Ishikawa (cell line): Measurements from ENCODE around the gene POLD1.

Experiments
- CEBPB ChIP-seq: IDR thresholded peaks from 2 replicates; pipeline ENCODE4 v1.6.1; 2012
- EP300 ChIP-seq: IDR thresholded peaks from 2 replicates; pipeline ENCODE4 v1.6.1; 2012; ENCODE audit warnings: borderline replicate concordance
- NFIC ChIP-seq: IDR thresholded peaks from 2 replicates; pipeline ENCODE4 v1.6.1; 2012
- RAD21 ChIP-seq: IDR thresholded peaks from 2 replicates; pipeline ENCODE4 v1.6.1; 2012; ENCODE audit warnings: low read depth
- TEAD4 ChIP-seq: IDR thresholded peaks from 2 replicates; pipeline ENCODE4 v1.6.1; 2012
- YY1 ChIP-seq: IDR thresholded peaks from 2 replicates; pipeline ENCODE4 v1.6.1; 2012; ENCODE audit warnings: low read depth
- TF ChIP-seq, protein P1 (sequence below): IDR thresholded peaks from 2 replicates; pipeline ENCODE4 v1.6.1; 2012; ENCODE audit warnings: low read depth, mild to moderate bottlenecking
- TF ChIP-seq, protein P2 (sequence below): IDR thresholded peaks from 2 replicates; pipeline ENCODE4 v1.6.1; 2012

DNA sequence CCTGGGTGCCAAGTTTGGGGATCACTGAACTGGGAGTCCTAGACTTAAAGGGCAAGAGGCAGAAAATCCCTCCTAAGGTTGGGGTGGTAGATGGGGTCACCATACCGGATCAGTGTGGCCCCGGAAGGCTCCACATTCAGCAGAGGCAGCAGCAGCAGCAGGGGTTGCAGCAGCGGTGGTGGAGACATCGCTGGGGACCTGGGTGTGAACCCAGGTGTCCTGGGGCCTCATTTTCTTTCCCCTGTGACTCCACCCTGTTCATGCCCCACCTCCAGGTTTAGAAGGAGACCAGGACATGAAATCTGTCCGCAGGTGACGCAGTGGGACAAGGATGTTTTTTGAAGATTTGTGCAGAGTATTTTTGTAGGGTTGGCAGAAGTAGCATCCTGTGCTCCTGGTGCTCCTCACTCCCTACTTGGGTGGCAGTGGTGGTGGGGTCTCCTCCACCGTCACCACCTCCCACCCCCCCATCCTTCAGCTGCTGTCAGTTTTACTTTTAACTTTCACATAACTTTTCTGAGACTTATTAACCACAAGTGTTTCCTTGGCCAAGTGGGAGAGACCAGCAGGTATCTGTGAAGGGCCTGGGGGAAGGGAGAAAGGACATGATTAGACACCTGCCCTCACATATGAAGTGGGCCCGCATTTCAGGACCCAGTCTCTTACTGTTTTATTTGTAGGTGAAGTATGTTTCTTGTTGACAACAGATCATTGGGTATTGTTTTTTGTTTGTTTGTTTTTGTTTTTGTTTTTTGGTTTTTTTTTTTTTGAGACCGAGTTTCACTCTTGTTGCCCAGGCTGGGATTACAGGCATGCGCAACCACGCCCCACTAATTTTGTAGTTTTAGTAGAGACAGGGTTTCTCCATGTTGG is 18.5 kb upstream of the POLD1 start, which contains the start of gene NAPSA:
- TF ChIP-seq, protein P1, sequence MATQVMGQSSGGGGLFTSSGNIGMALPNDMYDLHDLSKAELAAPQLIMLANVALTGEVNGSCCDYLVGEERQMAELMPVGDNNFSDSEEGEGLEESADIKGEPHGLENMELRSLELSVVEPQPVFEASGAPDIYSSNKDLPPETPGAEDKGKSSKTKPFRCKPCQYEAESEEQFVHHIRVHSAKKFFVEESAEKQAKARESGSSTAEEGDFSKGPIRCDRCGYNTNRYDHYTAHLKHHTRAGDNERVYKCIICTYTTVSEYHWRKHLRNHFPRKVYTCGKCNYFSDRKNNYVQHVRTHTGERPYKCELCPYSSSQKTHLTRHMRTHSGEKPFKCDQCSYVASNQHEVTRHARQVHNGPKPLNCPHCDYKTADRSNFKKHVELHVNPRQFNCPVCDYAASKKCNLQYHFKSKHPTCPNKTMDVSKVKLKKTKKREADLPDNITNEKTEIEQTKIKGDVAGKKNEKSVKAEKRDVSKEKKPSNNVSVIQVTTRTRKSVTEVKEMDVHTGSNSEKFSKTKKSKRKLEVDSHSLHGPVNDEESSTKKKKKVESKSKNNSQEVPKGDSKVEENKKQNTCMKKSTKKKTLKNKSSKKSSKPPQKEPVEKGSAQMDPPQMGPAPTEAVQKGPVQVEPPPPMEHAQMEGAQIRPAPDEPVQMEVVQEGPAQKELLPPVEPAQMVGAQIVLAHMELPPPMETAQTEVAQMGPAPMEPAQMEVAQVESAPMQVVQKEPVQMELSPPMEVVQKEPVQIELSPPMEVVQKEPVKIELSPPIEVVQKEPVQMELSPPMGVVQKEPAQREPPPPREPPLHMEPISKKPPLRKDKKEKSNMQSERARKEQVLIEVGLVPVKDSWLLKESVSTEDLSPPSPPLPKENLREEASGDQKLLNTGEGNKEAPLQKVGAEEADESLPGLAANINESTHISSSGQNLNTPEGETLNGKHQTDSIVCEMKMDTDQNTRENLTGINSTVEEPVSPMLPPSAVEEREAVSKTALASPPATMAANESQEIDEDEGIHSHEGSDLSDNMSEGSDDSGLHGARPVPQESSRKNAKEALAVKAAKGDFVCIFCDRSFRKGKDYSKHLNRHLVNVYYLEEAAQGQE = no peak
- TF ChIP-seq EP300 (no peak), RAD21 (no peak), YY1 (no peak), TEAD4 (no peak), CEBPB (no peak), NFIC (no peak)
- TF ChIP-seq, protein P2, sequence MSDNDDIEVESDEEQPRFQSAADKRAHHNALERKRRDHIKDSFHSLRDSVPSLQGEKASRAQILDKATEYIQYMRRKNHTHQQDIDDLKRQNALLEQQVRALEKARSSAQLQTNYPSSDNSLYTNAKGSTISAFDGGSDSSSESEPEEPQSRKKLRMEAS = no peak
